GF-D8 (cell line): Measurements from ENCODE around the gene CEP83.

Experiments used
- DNase-seq: peaks from one replicate; lab custom pipeline; 2025; lab: John Stamatoyannopoulos, UW

The CEP83 gene

DNA sequence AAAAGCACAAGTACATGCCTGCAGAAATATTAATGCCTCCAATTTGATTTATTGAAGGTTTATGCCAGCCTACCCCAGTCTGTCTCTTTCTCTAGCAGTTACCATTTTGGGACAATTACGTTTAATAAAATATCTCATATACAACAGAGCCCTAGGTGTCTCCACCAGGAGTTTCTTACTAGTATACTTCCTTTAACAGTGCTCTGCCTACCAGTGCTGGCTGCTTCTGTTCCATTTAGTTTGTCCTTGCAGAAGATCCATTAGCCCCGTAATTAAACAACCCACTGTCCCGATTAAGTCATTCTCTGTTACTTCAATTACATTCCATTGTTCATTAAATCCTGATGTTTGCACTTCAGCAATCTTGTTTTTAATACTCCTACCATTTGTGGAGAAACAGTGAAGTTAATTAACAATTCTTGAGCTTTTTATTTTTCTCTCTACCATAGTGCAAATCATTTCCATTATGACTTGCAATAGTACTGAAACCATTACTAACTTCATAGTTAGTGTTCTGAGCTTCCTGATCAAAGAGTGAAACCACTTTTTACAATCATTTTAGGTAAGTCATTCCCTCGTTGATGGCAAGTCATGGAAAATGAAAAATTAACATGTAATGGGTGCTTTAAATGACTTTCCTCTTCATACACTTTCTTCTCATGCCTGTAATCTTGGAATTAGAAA is 190.2 kb downstream of the CEP83 start:
- no peak for DNase-seq

DNA sequence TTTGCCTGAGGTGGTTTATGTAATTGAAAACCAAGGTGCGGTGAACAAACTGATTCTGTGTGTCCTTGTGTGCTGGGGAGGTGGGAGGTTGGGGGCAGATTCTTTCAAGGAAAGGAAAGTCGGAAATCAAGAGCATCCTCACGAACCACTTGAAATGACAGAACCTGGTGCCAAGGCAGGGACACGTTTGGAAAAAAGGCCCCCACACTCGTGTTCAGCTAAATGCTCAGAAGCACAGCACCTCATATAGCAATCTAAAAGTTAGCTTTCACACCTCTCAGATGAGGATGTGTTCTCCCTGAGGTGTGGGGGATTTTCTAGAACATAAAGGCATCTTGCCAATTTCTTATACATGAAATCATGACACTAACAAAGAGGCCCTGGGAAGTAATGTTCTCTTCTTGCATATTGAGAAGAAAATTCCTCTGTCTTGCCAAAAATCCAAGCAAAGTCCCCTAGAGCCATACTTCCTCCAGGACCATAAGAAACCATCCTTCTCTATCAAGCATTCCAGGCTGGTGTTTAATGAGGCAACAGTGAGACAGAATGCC is 191.7 kb downstream of the CEP83 start:
- DNase-seq = no peak

DNA sequence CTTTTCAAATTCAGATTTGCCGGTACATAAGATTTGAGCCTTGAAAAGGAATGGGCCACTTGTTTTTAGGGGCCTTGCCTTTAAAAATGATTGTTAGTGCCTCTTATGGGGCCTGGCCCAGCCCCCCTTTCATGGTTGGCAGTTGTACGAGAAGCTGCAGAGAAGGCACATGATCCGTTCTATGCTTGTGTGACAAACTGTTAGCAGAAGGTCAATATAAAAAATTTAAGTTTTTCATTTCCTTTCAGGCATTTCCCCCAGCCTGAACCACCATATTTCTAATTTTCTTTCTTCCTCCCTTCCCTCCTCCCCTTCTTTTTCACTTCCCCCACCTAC is 192.2 kb downstream of the CEP83 start:
- DNase-seq = no peak

DNA sequence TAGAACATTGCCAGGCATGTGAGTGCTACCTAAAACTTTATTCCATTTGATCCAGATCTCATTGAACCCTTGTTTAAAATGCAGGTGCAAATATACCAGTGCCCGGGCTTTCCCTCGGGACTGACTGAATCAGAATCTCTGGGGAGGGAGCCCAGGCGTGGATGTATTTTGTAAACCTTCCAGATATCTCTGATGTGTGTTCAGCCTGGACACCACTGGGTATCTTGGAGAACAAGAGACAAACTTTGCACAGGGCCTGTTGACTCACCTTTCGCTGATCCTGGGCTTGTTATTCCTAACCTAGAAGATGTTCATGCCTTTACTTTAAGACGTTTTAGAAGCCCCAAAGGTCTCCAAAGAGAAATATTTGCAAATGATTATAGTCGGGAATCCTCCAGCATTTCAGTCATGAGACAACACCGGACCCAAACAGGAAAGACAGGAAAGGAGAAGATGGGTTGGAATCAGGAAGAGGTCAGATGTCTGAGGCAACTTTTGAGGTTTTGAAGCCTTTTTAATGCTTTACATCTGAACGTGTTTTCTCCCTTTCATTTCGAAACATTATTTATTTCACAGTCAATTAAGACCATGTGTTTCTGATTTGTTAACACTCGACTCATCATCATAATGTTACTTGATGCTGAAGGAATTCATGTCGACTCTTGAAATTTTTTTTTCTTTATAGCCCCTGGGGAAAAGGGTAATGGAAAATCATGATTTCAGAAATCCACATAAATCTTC is 192.7 kb downstream of the CEP83 start:
- DNase-seq = peak; percentile 38

DNA sequence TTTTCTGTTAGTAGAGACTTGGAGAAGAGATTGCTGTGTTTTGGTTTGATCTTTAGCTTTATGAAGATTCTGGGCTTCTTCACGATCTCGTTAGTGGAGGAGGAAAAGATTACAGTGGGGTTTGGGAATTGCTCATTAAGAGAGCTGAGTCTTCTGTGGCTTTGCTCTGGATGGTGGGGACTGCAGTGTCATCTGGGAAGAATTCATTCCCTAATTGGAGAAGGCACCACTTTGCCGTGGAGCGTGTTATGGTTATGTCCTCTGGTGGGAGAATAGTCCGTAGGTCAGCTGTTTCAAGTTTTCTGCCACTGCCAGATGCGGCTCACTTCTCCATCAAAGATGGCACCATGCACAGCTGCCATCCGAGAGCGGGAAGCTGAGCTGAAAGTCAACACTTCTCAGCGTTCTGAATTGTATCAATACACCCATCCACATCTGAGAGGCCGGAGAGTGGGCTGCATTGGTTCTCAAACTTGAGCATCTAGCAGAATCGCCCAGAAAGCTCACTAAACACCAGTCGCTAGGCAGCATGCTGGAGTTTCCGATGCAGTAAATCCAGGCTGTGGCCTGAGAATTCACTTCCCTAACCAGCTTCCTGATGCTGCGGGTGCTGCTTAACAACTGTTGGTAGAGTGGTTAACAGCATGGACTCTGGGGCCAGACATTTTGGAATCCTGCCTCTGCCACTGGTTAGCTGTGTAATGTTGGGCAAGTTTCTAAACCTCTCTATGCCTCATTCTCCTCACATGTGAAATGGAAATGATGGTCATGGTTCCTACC is 193.5 kb downstream of the CEP83 start:
- no peak for DNase-seq

DNA sequence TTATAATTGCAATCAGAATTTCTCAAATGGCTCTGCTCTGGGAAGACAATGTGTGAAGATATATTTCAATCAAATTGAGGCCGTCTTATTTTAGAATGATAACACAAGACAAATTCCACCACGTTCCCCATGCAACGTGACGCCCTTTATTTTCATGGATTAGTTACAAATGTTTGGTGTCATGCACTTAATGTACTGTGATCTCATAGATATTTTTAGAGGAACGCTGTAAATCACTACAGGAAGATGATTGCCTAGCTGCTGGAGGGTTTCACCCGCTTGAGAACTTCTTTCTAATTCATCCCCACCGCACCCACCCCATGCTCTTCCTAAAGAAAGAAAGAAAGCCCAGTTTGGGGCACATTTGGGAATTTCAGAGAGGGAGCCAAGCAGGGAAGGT is 194.1 kb downstream of the CEP83 start:
- no peak for DNase-seq

DNA sequence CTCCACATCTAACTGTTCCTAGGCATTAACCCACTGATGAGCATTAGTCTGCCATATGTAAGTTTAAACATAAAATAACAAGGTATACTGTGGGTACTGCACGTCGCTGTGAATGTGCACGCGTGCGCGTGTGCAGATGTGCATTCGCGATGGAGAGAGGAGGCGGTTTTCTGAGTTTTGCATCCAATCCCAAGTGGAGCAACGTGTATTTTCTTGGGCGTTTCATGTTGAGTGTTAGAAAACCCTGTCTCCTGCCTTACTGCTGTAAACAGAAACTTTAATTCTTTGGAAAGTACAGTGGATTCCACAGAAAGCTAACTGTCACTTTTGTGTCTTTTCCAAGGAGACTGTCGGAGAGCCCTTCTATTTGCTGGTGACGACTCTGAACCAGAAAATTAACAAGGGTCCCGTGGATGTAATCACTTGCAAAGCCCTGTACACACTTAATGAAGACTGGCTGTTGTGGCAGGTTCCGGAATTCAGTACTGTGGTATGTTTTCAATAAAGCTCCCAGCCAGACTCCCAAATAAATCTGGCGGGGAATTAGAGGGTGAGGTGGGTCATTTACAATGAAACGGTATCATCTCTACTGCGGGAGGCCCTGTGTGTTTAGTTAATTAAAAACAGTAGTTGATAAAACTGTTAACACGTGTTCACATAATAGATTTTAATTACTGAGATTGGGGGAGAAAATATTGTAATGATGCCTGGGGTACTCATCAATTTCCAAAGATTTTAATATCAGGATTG is 194.8 kb downstream of the CEP83 start:
- DNase-seq = no peak

DNA sequence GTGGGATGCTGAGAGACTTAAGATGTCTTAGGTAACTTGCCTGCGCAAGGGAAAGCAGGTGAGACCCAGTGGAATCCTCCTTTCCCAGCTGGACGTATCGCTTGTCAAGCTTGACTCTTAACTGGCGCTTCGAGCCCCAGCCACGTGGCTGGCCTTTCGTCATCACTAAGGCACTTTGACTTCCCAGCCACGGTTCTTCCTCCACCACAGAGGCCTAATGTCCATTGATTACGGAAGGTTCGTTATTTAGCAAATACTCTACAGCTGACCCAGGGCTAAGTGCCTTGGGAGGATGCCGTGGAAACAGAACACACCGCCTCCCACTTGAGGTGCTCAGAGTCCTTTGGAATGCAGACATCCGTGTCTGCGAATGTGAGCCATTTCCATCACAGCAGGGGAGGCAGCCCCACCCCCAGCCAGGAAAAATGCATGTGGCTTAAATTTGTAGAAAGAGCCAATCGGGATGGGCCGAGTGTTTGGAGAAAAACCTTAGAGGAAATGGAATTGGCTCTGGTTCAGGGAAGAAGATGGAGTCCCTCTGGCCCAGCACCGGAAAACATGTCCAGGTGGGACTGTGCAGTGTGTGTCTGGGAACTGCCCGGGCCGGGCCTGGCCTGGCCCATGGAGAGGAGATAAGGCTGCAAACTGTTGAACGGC is 195.6 kb downstream of the CEP83 start:
- no peak for DNase-seq

DNA sequence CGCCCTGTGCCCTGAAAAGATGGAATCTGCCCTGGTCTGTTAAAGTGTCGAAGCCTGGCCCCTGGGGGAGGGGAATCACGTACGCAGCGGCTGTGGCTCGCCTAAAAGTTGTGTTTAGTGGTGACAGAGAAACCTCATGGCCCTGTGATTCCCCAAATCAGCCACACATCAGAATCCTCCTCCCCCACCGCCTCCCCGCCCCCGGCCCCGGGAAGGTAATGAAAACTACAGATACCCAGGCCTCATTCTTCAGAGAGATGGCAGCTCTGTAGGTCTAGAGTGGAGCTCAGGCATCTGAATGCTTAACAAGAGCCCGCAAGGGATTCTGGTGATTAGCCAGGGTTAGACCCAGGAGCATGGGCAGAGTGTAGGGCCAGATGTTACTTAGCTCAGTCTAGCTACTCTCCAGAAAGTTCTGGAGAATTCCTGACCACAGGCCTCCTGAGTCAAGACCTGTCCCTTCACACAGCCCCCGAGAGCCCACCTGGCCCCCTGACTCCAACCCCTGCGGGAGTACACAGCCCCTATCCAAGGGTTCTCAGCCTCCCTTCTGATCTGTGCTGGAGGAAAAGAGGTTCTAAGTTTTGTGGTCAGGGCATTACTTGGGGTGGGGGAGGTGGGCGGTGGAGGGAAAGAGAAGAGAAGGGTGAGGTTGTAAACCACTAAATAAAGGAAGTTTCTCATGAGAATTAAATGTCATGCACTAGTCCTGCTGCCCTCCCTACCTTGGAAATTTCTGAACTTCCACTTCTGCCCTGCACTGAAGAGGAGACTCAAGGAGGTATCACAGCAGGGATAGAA is 196.5 kb downstream of the CEP83 start:
- peak; percentile 75 for DNase-seq

DNA sequence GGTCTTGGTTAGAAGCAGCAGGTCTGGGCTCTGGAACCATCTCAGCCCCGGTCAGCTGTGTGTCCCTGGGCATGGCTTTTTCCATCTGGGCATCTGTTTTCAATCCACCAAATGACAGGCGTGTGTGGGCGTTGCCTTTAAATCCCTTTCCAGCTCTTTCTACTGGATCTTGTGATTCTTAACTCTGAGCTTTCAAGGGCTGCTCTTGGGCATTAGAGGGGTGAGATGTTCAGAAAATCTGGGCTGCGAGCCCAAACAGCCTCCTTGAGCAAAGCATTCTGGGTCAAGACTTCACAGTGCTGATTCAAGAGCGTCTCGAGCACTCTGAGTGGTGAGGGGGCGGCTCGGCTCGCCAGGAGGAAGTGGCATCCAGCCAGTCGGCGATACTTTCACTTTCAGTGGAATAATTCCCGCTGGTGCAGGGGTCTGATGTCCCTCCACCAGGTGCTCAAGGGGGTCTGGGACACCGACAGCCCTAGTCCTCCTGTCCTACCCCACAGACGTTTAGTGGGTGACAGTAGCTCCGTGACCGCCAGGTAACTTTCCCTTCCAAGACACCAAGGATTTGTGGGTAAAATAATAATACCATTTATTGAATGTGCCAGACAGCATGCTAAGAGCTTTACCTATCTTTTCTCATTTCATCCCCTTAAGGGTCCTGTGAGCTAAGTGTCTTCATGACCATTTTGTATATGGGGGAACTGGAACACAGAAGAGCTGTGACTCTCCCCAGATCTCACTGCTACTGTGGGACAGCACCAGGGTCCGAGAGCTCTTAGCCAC is 197.2 kb downstream of the CEP83 start:
- no peak for DNase-seq

DNA sequence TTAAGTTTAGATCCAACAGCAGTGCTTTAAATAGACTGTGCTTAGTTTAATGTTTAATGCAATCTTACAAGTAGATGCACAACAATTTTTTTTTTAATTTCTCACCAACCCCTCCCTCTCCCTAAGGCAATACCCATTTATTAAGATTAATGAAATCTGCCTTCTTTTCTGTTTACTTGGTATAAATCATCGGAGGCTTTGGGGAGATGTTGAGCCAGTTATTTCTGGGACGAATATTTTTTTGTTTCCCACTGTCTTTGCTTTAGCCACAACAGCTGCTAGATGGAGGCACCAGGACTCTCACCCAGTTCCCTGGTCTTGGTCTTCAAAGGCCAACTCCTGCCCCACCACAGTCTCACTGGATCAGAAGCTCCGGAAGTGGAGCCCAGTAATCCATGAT is 197.9 kb downstream of the CEP83 start:
- DNase-seq = no peak

DNA sequence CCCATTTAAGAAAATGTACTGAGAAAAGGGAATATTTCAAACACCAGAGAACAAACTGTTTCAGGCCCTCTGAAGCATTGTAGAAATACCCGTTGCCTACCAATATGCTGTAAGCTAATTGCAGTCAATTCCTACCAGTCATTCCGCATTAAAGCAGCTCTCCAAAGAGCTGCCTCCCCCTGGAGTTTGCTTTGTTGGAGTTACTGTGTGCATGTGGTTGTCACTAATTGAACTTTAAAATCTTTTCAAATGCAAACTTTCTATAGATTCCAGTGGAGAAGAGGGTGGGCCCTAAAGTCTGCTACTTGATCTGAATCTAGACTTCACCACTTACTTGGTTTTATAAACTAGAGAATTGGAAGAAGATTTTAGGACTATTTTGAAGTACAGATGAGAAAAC is 198.5 kb downstream of the CEP83 start:
- DNase-seq = no peak

DNA sequence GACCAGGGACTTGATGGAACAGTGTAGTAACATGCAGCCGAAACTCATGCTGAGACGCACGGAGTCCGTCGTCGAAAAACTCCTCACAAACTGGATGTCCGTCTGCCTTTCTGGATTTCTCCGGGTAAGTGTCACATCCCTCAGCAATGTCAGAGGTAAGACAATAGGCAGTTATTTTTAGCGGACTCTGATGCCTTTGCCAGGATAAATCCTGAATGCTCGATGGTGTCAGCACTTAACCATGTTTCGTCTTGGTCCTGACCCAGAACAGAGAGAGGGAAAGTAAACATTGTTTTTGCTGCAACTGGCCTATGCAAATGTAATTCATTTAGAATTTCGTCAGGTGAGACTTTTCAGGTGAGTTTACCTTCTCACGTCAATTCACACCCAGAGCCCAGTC is 198.9 kb downstream of the CEP83 start:
- no peak for DNase-seq

DNA sequence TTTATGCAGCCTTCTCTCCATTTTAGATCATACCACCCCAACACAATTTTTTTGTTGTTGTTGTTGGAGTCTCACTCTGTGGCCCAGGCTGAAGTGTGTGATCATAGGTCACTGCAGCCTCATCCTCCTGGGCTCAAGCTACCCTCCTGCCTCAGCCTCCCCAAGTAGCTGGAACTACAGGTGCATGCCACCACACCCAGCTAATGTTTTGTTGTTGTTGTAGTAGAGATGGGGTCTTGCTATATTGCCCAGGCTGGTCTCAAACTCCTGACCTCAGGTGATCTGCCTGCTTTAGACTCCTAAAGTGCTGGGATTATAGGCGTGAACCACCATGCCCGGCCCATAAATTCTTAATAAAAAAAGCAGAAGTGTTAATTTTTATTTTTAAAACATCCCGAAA is 199.7 kb downstream of the CEP83 start:
- no peak for DNase-seq

DNA sequence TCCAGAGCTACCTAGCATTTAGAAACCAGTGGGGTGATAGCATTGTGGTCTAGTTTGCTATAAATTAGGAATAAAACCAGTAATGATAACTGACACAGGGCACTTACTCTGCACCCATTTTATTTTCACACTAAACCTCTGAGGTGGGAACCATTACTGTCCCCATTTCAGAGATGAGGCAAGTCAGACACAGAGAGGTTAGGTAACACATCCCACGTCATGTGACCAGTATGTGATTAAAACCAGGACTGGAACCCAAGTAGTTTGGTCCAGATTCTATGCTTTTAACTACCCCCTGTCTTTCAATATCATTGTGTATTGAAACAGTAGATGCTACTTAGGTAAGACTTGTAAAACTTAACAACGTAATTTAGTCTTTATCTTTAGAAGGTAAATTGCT is 201.1 kb downstream of the CEP83 start:
- no peak for DNase-seq
